Breast epithelium (tissue), 3 donors: ENCODE measurements around the gene HDHD2.

Source experiments
- CTCF ChIP-seq, 3 donors: fragments of 450-650 bp; IDR thresholded peaks; one replicate each; pipeline ENCODE4 v1.5.1; 2016 to 2017; ENCODE audit warnings: antibody characterized with exemption in 3 of 3, mild to moderate bottlenecking in 3 of 3, moderate library complexity in 3 of 3
- POLR2A ChIP-seq: fragments of 450-650 bp; IDR thresholded peaks from one replicate; pipeline ENCODE4 v1.6.1; 2016; ENCODE audit warnings: antibody characterized with exemption, mild to moderate bottlenecking, moderate library complexity

DNA sequence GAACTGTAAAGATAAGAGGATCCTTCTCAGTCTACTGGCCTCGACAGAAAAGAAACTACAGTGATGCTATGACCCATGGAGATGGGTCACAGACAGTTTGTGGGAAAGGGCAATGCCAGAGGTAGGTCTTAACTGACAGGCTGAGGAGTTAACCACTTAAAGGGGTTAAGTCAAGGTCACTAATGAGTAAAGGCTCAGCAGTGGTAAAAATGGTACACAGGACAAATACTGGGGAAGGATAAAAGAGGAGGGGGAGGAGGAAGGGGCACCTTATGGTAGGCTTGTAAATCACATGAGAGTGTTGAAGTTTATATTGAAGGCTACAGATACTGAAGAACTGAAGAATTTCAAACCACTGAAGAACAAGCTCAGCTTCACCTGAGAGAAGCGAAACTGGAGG is 16.0 kb upstream of the HDHD2 start:
- TF ChIP-seq POLR2A = no peak
- no peak for TF ChIP-seq CTCF (IDR thresholded peaks at IDR 0.05)
